Effector memory CD8-positive, alpha-beta T cell (primary cell): ENCODE data around the gene CASKIN1.

Source experiments
- ATAC-seq: fragments of 150-1000 bp; cut with Tn5 transposase; replicated peaks from 2 replicates; pipeline ENCODE4 v1.10.0; 2021; ENCODE audit warnings: mild to moderate bottlenecking, moderate library complexity
- DNase-seq, 3 experiments: peaks; one replicate each; pipeline ENCODE4 v3.0.0; 2021
- H3K27ac Mint-ChIP-seq, 2 donors: one replicate each; pipeline ENCODE4 v1.8.0; 2022; ENCODE audit warnings: mild to moderate bottlenecking in 2 of 2, mixed read lengths in 2 of 2, moderate library complexity in 2 of 2
- H3K27me3 Mint-ChIP-seq, 2 donors: one replicate each; pipeline ENCODE4 v1.8.0; 2022; ENCODE audit warnings: mixed read lengths in 2 of 2
- H3K36me3 Mint-ChIP-seq: one replicate; pipeline ENCODE4 v1.8.0; 2022; ENCODE audit warnings: mild to moderate bottlenecking, moderate library complexity, mixed read lengths; ENCODE audit not compliant: insufficient read depth
- H3K4me1 Mint-ChIP-seq, 2 donors: one replicate each; pipeline ENCODE4 v1.8.0; 2022; ENCODE audit warnings: low read depth in 2 of 2, mixed read lengths in 2 of 2
- H3K4me3 Mint-ChIP-seq, 2 donors: one replicate each; pipeline ENCODE4 v1.8.0; 2022; ENCODE audit warnings: mild to moderate bottlenecking in 2 of 2, mixed read lengths in 2 of 2, moderate library complexity in 2 of 2
- H3K9me3 Mint-ChIP-seq, 2 donors: one replicate each; pipeline ENCODE4 v1.8.0; 2022; ENCODE audit warnings: mixed read lengths in 2 of 2

CASKIN1 gene

GRCh38 chr16:2155091-2155950, 41.1 kb downstream of the CASKIN1 start, which contains the start of gene TRAF7:
TRAF7 (plus strand) TSS chr16:2155782; CDS start chr16:2163921, 8,139 bp downstream.
- Mint-ChIP-seq H3K4me3 (peak within 1 kb of the TSS; percentile 95 to 97), H3K4me1 (peaks cover 56 to 58% of the 10 kb centered on the region in 2 donors), H3K36me3 (peaks cover 15% of the 10 kb centered on the region), H3K27me3 (no peaks in the 10 kb centered on the region), H3K9me3 (no peaks in the 10 kb centered on the region), H3K27ac (peak within 1 kb of the TSS; percentile 87 to 93)
- DNase-seq (peak; percentile 93 to 95 (median 94)), ATAC-seq (peak; percentile 91)

GRCh38 chr16:2154533-2155090, 41.8 kb downstream of the CASKIN1 start:
- Mint-ChIP-seq H3K9me3 (no peaks in the 10 kb centered on the region), H3K27me3 (no peaks in the 10 kb centered on the region), H3K36me3 (peaks cover 15% of the 10 kb centered on the region), H3K4me3 (peak overlapping the region; percentile 95 to 97), H3K27ac (peak overlapping the region; percentile 87 to 93), H3K4me1 (peaks cover 60 to 63% of the 10 kb centered on the region in 2 donors)
- DNase-seq (no peak), ATAC-seq (no peak)

- ATAC-seq (no peak), DNase-seq (no peak)
- Mint-ChIP-seq H3K36me3 (peaks cover 15% of the 10 kb centered on the region), H3K27ac (peak overlapping the region; percentile 58 to 81), H3K27me3 (no peaks in the 10 kb centered on the region), H3K9me3 (no peaks in the 10 kb centered on the region), H3K4me1 (peaks cover 49 to 57% of the 10 kb centered on the region in 2 donors), H3K4me3 (peak overlapping the region; percentile 95 to 97)
These were observed 43.5 kb downstream of the CASKIN1 start for GRCh38 chr16:2152695-2153506.

DNA sequence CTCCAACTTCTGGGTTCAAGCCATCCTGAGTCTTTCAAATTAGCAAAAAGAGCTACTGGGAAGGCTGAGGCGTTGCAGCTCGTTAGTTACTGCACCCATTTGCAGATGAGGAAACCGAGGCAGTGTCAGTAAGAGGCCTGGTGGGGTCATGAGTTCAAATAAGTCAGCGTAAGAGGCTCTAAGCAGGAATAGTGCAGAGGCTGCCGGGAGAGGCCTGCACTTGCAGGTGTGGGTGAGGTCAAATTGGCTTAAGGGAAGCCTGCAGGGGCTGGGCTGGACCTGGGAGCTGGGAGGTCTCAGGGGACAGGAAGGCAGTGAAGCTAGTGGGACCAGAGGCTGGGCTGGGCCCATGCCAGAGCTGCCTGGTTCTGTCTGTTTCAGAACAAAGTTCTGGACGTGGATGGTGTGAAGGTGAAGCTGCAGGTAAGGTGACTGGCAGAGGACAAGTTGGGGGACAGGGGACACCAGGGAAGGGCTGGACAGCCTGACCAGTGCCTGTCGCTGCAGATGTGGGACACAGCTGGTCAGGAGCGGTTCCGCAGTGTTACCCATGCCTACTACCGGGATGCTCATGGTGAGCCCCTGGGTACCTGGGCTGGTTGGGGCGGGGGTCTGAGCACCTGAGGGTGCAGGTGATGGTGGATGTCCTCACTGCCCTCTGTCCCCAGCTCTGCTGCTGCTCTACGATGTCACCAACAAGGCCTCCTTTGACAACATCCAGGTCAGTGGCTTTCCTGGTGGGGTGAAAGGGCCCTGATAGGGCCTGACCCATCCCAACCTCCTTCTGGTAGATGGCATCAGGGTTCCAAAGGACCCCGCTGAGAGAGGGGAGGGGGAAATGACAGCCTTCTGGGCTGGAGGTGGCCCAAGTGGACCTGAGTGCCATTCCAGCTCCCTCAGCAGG, 45.0 kb downstream of the CASKIN1 start:
- no peaks in the 10 kb centered on the region for H3K9me3 Mint-ChIP-seq
- ATAC-seq (no peak), DNase-seq (no peak)
- peaks cover 35 to 43% of the 10 kb centered on the region in 2 donors for H3K4me1 Mint-ChIP-seq
- peak overlapping the region in 1 of 2 donors; percentile 97 for H3K4me3 Mint-ChIP-seq
- peaks cover 15% of the 10 kb centered on the region for H3K36me3 Mint-ChIP-seq
- H3K27me3 Mint-ChIP-seq = no peaks in the 10 kb centered on the region
- peak overlapping the region in 1 of 2 donors; percentile 24 for H3K27ac Mint-ChIP-seq

DNA sequence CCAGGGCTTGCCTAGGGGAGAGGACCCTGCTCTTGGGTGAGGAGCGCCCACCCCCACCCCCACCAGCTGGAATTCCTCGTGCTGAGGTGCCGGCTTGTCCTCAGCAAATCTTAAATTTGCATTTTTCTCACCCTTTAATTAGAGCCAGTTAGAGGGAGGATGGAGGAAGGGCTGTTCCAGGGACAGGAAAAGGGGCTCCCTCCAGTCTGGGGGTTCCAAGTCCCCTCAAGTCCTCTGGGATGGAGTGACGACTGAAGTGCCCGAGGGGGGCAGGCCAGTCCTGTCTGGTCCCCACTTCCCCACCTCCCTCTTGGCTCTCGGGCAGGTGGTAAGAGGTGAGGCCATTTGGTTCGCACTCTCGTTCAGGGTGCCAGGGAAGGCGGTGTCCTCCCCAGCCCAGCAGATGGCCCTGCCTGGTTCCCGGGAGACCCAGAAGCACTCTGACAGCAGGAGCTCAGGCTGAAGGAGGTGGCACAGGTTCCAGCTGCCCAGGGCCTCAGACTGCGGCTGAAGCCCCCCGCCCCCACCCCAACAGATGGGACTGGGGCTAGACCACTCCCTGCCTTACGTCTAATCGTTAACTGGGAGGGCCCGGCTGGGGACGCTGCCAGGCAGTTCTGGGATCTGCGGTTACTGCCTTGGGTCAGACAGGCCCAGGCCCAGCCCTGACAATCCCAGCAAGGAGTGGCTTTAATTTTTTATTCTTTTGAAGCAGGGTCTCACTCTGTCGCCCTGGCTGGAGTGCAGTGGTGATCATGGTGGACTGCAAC, 45.8 kb downstream of the CASKIN1 start:
- H3K4me1 Mint-ChIP-seq = peaks cover 29 to 37% of the 10 kb centered on the region in 2 donors
- peaks cover 15% of the 10 kb centered on the region for H3K36me3 Mint-ChIP-seq
- peak overlapping the region in 1 of 2 donors; percentile 62 for H3K4me3 Mint-ChIP-seq
- DNase-seq (no peak), ATAC-seq (no peak)
- H3K9me3 Mint-ChIP-seq = no peaks in the 10 kb centered on the region
- no peak overlapping the region for H3K27ac Mint-ChIP-seq
- H3K27me3 Mint-ChIP-seq = no peaks in the 10 kb centered on the region

DNA sequence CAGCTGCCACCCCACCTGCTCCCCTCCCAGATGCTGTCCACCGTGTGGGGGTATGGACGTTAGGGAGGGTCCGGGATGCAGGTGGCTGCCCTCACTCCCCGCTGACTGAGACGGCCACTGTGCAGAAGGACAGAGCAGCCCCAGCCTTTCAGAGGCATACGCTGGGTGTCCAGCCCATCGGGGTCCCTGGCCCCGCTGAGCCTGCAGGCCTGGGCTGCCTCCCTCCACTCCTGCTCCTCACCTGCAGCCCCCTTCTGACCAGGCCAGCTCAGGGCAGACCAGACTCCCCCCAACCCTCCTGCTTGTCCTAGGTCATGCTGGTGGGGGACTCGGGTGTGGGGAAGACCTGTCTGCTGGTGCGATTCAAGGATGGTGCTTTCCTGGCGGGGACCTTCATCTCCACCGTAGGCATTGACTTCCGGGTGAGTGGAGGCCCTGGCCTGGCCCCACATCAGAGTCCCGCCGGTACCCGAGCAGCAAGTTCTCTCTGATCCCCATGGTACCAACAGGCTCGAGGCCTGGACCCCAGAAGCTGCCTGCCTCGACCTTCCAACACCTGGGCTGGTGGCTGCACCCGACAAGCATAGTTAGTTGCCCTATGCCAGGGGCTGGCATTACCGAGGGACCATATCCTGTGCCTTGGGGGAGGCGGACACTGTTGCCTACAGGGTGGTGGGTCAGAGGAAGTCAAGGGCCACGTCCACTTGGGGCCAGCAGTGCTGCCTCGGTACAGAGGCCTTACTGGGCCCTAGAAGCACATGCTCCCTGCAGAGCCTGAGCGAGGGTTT, 46.6 kb downstream of the CASKIN1 start:
- Mint-ChIP-seq H3K9me3 (no peaks in the 10 kb centered on the region), H3K4me1 (peaks cover 28 to 30% of the 10 kb centered on the region in 2 donors), H3K27ac (no peak overlapping the region), H3K27me3 (no peaks in the 10 kb centered on the region), H3K36me3 (peaks cover 7% of the 10 kb centered on the region), H3K4me3 (peak overlapping the region; percentile 62 to 69)
- ATAC-seq (no peak), DNase-seq (no peak)

GRCh38 chr16:2148714-2149629, 47.4 kb downstream of the CASKIN1 start:
- Mint-ChIP-seq H3K27me3 (no peaks in the 10 kb centered on the region), H3K36me3 (peaks cover 5% of the 10 kb centered on the region), H3K4me1 (peaks cover 20 to 23% of the 10 kb centered on the region in 2 donors), H3K9me3 (no peaks in the 10 kb centered on the region), H3K4me3 (peak overlapping the region; percentile 62 to 69), H3K27ac (no peak overlapping the region)
- ATAC-seq (peak; percentile 45), DNase-seq (no peak)

GRCh38 chr16:2147981-2148671, 48.3 kb downstream of the CASKIN1 start, which contains the start of gene RAB26:
RAB26 (plus strand) TSS chr16:2148625; CDS start chr16:2148784, 159 bp downstream.
- DNase-seq (peak in 1 of 3 experiments; percentile 32), ATAC-seq (peak; percentile 83)
- Mint-ChIP-seq H3K4me3 (peak within 1 kb of the TSS; percentile 62 to 69), H3K27ac (no peak within 1 kb of the TSS), H3K27me3 (no peaks in the 10 kb centered on the region), H3K36me3 (peaks cover 5% of the 10 kb centered on the region), H3K9me3 (no peaks in the 10 kb centered on the region), H3K4me1 (peaks cover 12 to 14% of the 10 kb centered on the region in 2 donors)

- DNase-seq = no peak
- H3K4me3 Mint-ChIP-seq = peak overlapping the region; percentile 29 to 52
These were observed 49.0 kb downstream of the CASKIN1 start for GRCh38 chr16:2147378-2147777.

DNA sequence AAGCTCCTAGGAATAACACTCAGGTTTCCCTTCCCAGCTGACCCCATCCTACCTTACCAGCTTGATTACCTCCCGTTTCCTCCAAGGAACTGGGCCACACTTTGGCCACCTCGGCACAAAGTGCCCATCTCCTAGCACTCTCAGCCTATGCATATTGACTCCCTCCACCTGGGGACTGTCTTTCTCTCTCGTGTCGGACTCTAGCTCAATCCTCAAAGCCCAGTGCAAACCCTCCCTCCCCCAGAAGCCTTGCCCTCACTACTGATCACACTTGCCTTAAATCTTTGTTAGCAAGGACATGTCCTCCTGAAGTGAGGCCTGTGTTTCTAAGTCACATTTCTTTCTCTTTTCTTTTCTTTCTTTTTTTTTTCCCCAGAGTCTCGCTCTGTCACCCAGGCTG, 50.6 kb downstream of the CASKIN1 start:
- Mint-ChIP-seq H3K9me3 (no peaks in the 10 kb centered on the region), H3K36me3 (peaks cover 7% of the 10 kb centered on the region), H3K27me3 (no peaks in the 10 kb centered on the region), H3K27ac (no peak overlapping the region), H3K4me3 (no peak overlapping the region), H3K4me1 (peaks cover 4 to 6% of the 10 kb centered on the region in 2 donors)
- DNase-seq (no peak), ATAC-seq (no peak)

More at GRCh38 chr16:2147378-2147777, 49.0 kb downstream of the CASKIN1 start:
- H3K27ac Mint-ChIP-seq = no peak overlapping the region
- no peaks in the 10 kb centered on the region for H3K9me3 Mint-ChIP-seq
- no peaks in the 10 kb centered on the region for H3K27me3 Mint-ChIP-seq
- peaks cover 3% of the 10 kb centered on the region for H3K36me3 Mint-ChIP-seq
- peaks cover 7 to 13% of the 10 kb centered on the region in 2 donors for H3K4me1 Mint-ChIP-seq
- no peak for ATAC-seq
